ENCODE measurements around the gene FAM83G. TPM values are rescaled to one million over a fixed set of nuclear protein-coding genes. Genes with fewer than 3 reads are reported as not detected.
"Not testable (repeated sequence)": the region's sequence is repeated elsewhere in the genome, so short reads cannot be mapped to it uniquely, and the experiment has no call there.

Gene FAM83G
- total RNA-seq, 2 donors from 2014 or later = 1.4 to 2.6 TPM

DNA sequence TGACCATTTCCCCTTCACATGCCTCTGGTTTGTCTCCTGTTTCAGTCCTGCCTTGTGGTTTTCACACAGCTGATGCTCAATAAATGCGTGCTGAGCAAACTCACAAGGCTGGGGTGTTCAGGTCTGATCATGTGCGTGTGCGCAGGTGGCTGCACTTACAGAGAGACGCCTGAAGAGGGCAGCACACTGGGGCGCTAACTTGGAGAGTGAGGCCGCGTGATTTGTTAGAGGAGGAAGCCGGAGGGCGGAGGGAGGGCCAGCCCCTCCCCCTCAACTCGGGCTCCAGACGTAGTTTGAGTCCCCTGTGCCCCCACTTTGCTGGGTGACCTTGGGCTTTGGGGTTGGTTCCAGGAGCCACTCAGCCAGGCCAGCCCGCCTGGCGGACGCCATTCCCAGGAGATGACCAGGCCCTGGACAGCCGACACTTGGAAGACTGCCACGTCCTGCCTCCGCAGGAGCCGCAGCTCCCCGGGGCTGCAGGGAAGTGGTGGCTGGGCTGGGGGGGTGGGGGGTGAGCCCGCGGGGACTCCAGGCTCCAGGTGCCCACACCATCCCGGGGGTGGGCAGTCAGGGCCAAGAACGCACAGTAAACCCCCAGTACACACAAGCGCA, 27.9 kb upstream of the FAM83G start:
- H3K4me1 Mint-ChIP-seq (ENCODE audit: low read depth in 2 of 2); DNase-seq (ENCODE audit: low spot score); H3K27me3 Mint-ChIP-seq; H3K36me3 Mint-ChIP-seq; H3K9me3 Mint-ChIP-seq; H3K27ac Mint-ChIP-seq; H3K4me3 Mint-ChIP-seq: not testable (repeated sequence)
- ATAC-seq = peak; percentile 84 to 85

GRCh38 chr17:19031729-19032128, 27.2 kb upstream of the FAM83G start:
- DNase-seq (ENCODE audit: low spot score) (peak; percentile 65), ATAC-seq (peak; percentile 84 to 87)
- not testable (repeated sequence) for H3K27me3 Mint-ChIP-seq; H3K27ac Mint-ChIP-seq; H3K4me1 Mint-ChIP-seq (ENCODE audit: low read depth in 2 of 2); H3K36me3 Mint-ChIP-seq; H3K9me3 Mint-ChIP-seq; H3K4me3 Mint-ChIP-seq

DNA sequence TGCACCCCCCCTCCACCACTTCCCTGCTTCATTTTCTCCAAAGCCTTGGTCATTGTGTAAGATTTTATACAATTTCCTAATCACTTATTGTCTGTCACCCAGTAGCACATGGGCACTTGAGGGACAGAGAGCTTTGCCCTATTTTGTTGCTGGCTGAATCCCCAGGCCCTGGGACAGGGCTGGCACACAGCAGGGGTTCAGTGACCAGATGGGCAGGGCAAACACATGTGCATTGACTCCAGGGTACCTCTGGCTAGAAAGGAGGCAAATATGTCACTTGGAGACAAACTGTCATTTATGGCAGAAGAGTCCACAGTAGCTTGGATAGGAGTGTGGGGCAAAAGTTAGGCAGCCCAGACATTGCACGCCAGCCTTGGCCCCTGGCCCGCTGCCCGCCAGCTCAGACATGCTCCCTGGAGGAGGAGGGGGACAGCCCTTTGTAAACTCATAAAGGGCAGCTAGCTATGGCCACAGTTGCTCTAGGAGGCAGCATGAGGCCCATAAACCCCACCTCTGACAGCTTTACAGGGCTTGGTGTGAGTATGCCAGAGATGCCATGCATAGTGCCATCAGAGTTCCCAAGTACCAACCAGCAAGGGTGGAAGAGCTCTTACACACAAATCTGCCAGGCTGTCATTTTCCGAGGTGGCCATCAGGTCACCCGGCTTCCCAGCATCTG, 26.3 kb upstream of the FAM83G start:
- not testable (repeated sequence) for H3K4me3 Mint-ChIP-seq; H3K4me1 Mint-ChIP-seq (ENCODE audit: low read depth in 2 of 2); H3K36me3 Mint-ChIP-seq; ATAC-seq; H3K9me3 Mint-ChIP-seq; H3K27ac Mint-ChIP-seq; DNase-seq (ENCODE audit: low spot score); H3K27me3 Mint-ChIP-seq

- not testable (repeated sequence) for H3K9me3 Mint-ChIP-seq, H3K36me3 Mint-ChIP-seq
Measured at GRCh38 chr17:19029740-19030139, 25.2 kb upstream of the FAM83G start.

DNA sequence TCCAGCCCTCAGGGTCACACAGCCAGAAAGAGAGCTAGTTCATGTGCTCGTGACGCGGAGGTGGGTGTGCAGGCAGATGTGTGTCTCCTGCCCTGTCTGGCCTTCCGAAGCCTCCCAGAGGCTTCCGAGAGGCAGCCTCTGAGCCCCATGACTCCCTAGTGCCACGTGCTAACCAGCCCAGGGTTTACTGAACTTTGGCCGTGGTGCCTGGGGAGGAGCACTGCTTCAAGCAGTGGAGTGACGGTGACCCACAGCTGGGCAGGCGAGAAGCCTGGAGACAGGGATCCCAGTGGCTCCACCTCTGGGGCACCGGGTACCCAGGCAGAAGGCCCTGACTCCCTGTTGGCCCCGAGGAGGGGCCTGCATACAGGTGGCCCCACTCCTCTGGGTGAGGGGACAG, 24.1 kb upstream of the FAM83G start:
- not testable (repeated sequence) for H3K27me3 Mint-ChIP-seq; H3K36me3 Mint-ChIP-seq; H3K4me1 Mint-ChIP-seq (ENCODE audit: low read depth in 2 of 2); H3K4me3 Mint-ChIP-seq; H3K9me3 Mint-ChIP-seq; DNase-seq (ENCODE audit: low spot score); ATAC-seq; H3K27ac Mint-ChIP-seq

More at GRCh38 chr17:19029740-19030139, 25.2 kb upstream of the FAM83G start:
- H3K4me3 Mint-ChIP-seq; H3K27ac Mint-ChIP-seq; DNase-seq (ENCODE audit: low spot score); H3K4me1 Mint-ChIP-seq (ENCODE audit: low read depth in 2 of 2); ATAC-seq; H3K27me3 Mint-ChIP-seq: not testable (repeated sequence)

DNA sequence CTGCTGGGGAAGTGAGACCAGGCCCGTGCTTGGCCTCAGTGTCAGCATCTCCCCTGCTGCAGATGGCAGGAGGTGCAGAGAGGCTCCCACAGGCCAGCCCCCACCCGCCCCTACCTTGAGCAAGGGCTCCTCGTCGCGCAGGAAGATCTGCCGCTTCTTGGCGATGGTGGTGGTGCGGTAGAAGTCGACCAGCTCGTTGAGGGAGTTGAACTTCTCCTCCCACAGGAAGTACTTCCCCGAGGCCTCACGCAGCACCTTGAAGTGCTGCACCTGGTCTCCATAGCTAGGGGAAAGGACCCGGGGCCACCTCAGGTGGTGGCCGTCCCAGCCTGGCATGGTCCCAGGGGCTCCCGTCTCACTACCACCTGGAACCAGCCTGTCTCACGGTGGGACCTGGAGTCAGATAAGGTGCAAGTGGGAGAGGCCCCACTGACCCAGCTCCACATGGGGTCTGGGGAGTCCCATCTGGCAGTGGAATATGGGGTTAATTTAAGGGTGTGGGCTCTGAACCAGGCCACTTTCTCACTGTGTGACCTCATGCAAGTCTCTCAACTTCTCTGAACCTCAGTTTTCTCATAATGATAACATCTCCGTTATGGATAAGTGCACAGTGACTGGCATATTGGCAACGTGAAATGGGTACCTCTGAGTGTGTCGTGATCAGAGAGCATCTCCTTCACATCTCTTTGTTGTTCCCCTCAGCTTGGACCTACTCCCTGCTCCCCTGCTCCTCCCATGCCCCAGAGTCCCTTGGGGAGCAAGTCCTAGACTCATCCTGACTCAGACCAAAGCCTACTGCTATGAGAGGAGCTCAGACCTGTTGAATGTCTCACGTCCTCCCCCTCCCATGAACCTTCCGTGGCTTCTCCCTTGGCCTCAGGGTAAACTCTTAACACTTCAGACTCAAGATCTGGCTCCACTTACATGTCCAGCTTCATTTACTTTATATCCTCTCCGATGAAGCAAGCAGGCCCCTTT, 19.8 kb upstream of the FAM83G start:
- H3K9me3 Mint-ChIP-seq = no peaks in the 10 kb centered on the region
- H3K27me3 Mint-ChIP-seq = no peaks in the 10 kb centered on the region
- no peak overlapping the region for H3K27ac Mint-ChIP-seq
- H3K4me1 Mint-ChIP-seq (ENCODE audit: low read depth in 2 of 2) = peaks cover 0 to 3% of the 10 kb centered on the region in 2 donors
- H3K4me3 Mint-ChIP-seq = no peak overlapping the region
- H3K36me3 Mint-ChIP-seq = no peaks in the 10 kb centered on the region
- ATAC-seq (no peak), DNase-seq (ENCODE audit: low spot score) (peak; percentile 55)

DNA sequence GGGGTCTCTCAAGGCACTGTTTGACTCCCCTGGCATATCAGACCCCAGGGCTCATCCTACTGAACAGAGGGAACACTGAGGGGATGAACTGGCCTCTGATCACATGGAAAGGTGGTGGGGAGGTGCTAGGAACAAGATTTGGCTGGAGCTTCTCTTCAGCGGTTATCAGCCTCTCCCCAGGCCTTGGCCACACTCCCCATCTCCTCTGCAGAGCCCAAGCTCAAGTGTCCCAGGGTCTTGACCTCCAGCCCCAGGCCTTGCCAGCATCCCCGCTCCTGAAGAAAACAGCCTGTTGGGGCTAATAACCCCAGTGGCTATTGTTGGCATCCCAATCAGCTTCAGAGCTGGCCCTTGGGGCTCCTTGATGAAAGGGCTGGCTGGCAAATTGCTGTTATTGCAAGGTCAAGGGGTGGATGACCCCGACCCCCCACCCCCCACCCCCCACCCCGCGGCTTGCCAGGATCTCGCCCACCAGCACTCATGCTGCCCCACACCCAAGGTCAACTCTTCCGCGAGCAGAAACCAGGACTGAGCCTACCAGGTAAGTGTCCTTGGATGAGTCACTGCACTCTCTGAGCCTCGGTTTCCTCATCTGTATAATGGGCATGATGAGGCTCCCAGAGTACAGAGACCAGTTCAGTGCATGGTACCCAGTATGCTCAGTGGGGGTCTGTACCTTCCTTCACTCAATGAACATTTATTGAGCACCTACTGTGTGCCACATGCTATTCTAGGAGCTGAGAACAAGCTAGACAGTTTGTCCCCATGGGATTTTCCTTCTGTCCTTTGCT, 18.8 kb upstream of the FAM83G start:
- H3K4me3 Mint-ChIP-seq = no peak overlapping the region
- ATAC-seq (no peak), DNase-seq (ENCODE audit: low spot score) (peak; percentile 37)
- no peaks in the 10 kb centered on the region for H3K36me3 Mint-ChIP-seq
- no peaks in the 10 kb centered on the region for H3K27me3 Mint-ChIP-seq
- peaks cover 0 to 3% of the 10 kb centered on the region in 2 donors for H3K4me1 Mint-ChIP-seq (ENCODE audit: low read depth in 2 of 2)
- H3K9me3 Mint-ChIP-seq = no peaks in the 10 kb centered on the region
- no peak overlapping the region for H3K27ac Mint-ChIP-seq

DNA sequence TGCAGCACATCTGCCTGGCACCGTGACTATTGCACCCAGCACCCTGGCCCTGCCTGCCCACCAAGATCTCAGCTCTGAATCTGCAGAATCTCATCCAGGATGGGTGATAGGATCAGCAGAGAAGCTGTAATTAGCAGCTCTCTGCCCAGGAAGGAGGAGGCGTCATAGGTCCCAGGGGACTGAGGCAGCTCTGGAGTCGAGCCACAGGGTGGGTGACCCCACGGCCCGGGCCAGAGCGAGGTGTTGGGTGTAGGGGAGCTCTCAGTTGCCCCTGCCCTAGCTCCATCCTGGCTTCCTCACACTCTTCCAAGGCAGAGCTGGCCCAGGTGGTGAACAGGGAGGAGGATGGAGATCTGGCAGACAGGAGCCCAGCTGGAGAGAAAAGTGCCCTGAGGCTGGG, 18.2 kb upstream of the FAM83G start:
- Mint-ChIP-seq H3K27me3 (no peaks in the 10 kb centered on the region), H3K4me3 (no peak overlapping the region), H3K9me3 (no peaks in the 10 kb centered on the region), H3K36me3 (no peaks in the 10 kb centered on the region), H3K4me1 (ENCODE audit: low read depth in 2 of 2) (peaks cover 0 to 3% of the 10 kb centered on the region in 2 donors), H3K27ac (no peak overlapping the region)
- no peak for ATAC-seq
- no peak for DNase-seq (ENCODE audit: low spot score)

DNA sequence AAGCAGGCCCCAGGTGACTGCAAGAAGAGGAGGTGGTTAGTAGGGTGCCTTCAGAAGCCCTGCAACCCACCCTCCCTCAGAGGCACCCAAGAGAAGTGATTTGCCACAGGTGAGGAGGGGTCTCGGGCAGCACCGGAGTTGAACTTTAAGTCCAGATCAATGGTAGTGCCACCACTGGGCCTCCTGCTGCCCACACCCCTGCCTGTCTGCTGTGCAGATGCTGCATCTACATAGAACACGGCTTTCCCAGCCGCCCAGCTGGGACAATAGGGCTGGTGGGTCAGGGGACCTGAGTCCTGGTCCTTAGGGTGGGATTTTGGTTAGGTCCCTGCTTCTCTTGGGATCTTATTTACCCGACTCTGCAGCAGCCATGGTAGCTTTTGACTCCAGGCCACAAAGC, 17.6 kb upstream of the FAM83G start:
- H3K4me1 Mint-ChIP-seq (ENCODE audit: low read depth in 2 of 2) = peaks cover 0 to 3% of the 10 kb centered on the region in 2 donors

DNA sequence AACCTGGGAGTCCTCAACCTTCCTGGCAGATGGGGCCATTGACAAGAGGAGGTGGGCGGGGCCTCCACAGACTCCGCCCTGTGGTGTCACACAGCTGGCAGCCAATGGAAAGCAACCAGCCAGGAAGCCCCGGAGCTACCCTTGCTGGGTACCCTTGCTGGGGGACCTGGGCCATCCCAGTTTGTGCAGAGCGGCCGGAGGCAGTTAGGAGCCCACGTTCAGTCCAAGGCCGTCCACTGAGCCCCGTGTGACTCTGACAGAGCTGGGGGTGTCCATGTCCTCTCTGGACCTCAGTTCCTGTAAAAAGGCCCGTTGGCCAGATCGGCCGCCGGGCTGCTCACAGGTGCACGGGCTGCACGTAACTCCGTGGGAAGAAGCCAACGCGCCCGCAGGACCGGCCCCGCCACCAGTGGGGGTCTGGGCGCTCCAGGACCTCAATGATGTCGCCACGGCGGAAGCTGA, 17.1 kb upstream of the FAM83G start:
- DNase-seq (ENCODE audit: low spot score) (no peak), ATAC-seq (no peak)
- Mint-ChIP-seq H3K9me3 (no peaks in the 10 kb centered on the region), H3K27me3 (peaks cover 0 to 3% of the 10 kb centered on the region in 2 donors), H3K36me3 (no peaks in the 10 kb centered on the region), H3K4me1 (ENCODE audit: low read depth in 2 of 2) (peaks cover 0 to 3% of the 10 kb centered on the region in 2 donors), H3K27ac (no peak overlapping the region), H3K4me3 (no peak overlapping the region)

More for the DNA sequence above, 17.6 kb upstream of the FAM83G start:
- no peak overlapping the region for H3K4me3 Mint-ChIP-seq
- no peaks in the 10 kb centered on the region for H3K9me3 Mint-ChIP-seq
- no peak overlapping the region for H3K27ac Mint-ChIP-seq
- H3K36me3 Mint-ChIP-seq = no peaks in the 10 kb centered on the region
- ATAC-seq (no peak), DNase-seq (ENCODE audit: low spot score) (no peak)
- no peaks in the 10 kb centered on the region for H3K27me3 Mint-ChIP-seq

DNA sequence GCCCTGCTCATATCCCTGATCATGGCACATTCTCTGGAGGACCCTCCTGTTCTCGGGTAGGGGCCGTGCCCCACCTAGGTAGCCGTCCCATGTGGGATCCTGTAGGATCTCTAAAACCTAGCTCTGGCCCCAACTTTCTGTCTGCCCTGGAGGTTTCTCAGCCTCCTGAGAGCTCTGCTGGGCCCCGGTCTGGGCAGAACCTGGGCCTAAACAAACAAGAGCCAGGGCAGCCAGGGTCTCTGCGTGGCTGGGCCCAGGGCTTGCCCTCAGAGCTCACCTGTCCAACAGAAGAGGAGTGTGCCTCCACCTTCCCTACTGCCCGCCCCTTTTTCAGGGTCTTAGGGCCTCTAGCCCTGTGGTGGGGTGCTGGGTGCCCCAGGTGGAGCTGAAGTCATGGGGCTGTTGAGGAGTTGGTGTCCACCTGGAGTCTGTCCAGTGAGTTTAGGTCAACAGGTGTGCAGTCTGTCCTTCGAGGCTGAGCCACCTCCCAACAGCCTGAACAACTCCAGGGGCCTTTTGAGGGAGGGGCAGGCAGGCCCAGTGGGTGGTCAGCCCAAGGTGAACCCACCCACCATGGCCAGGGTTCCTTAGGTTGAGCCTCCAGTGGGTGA, 16.6 kb upstream of the FAM83G start:
- not testable (repeated sequence) for H3K36me3 Mint-ChIP-seq; H3K4me1 Mint-ChIP-seq (ENCODE audit: low read depth in 2 of 2); H3K27ac Mint-ChIP-seq; DNase-seq (ENCODE audit: low spot score); H3K4me3 Mint-ChIP-seq; H3K27me3 Mint-ChIP-seq; H3K9me3 Mint-ChIP-seq; ATAC-seq

DNA sequence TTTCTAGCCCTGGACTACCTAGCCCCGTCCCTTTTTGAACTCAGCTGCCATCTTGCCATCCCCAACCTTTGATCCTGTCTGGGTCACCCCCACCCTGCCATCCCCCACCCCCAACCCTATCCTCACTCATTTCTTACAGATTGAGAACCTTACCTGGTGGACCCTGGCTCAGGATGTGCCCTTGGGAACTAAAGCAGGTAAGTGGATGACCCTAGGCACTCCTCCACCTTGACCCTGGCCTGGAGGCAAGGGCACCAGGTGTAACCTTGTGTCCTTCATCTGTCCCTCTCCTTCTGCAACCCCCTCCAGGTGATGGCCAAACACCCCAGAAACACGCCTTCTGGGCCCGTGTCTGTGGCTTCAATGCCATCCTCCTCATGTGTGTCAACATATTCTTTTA, 15.5 kb upstream of the FAM83G start:
- peaks cover 0 to 3% of the 10 kb centered on the region in 2 donors for H3K4me1 Mint-ChIP-seq (ENCODE audit: low read depth in 2 of 2)
- H3K9me3 Mint-ChIP-seq = no peaks in the 10 kb centered on the region
- no peak overlapping the region for H3K27ac Mint-ChIP-seq
- H3K4me3 Mint-ChIP-seq = no peak overlapping the region
- no peaks in the 10 kb centered on the region for H3K36me3 Mint-ChIP-seq
- ATAC-seq (no peak), DNase-seq (ENCODE audit: low spot score) (peak; percentile 20)
- H3K27me3 Mint-ChIP-seq = peaks cover 0 to 9% of the 10 kb centered on the region in 2 donors
